Transverse colon (tissue), 4 donors: ENCODE measurements around the gene CPLX1. TPM values are rescaled to one million over a fixed set of nuclear protein-coding genes. Genes with fewer than 3 reads are reported as not detected.

Source experiments
- DNase-seq: peaks from one replicate; pipeline ENCODE4 v3.0.0-alpha.2; 2019
- H3K27ac ChIP-seq, 4 donors: fragments of 200-600 bp; sonication (generic); 2 replicates each; pipeline ENCODE4 v1.5.1; 2016 to 2018; ENCODE audit warnings: inconsistent platforms in 4 of 4
- H3K27me3 ChIP-seq: fragments of 200-600 bp; sonication (generic); 2 replicates; pipeline ENCODE4 v1.5.1; 2017; ENCODE audit warnings: inconsistent platforms
- H3K36me3 ChIP-seq, 4 donors: fragments of 200-600 bp; sonication (generic); 2 replicates each; pipeline ENCODE4 v1.5.1; 2017 to 2019; ENCODE audit warnings: inconsistent platforms in 4 of 4
- H3K4me1 ChIP-seq, 4 donors: fragments of 200-600 bp; sonication (generic); 2 replicates each; pipeline ENCODE4 v1.5.1; 2017 to 2020; ENCODE audit warnings: inconsistent platforms in 4 of 4
- H3K4me3 ChIP-seq, 4 donors: fragments of 200-600 bp; sonication (generic); 1 replicate in 1 of 4; 2 replicates in 3 of 4; pipeline versions ENCODE4 v1.5.1 to v1.6.1; 2017 to 2019; ENCODE audit warnings: inconsistent platforms in 4 of 4
- H3K9me3 ChIP-seq, 2 donors: fragments of 200-600 bp; sonication (generic); 2 replicates each; pipeline ENCODE4 v1.5.1; 2017 to 2019; ENCODE audit warnings: inconsistent platforms in 2 of 2
- CTCF ChIP-seq, 5 experiments: fragments of 200-600 bp in 3 of 5; fragments of 450-650 bp in 2 of 5; sonication (generic) in 3 of 5; IDR thresholded peaks; 1 replicate in 2 of 5; 2 replicates in 3 of 5; pipeline ENCODE4 v1.5.1; 2016 to 2017; ENCODE audit warnings: antibody characterized with exemption in 5 of 5, inconsistent platforms in 3 of 5, mild to moderate bottlenecking in 2 of 5, moderate library complexity in 1 of 5
- EP300 ChIP-seq: sonication (generic); formaldehyde crosslinking; IDR thresholded peaks from one replicate; pipeline ENCODE4 v1.6.1; 2017; ENCODE audit warnings: antibody characterized with exemption, low read depth
- POLR2A ChIP-seq: fragments of 450-650 bp; IDR thresholded peaks from one replicate; pipeline ENCODE4 v1.6.1; 2016; ENCODE audit warnings: antibody characterized with exemption, mild to moderate bottlenecking, moderate library complexity
- POLR2AphosphoS5 ChIP-seq, 3 donors: sonication (generic); formaldehyde crosslinking; IDR thresholded peaks; one replicate each; pipeline ENCODE4 v1.6.1; 2016; ENCODE audit warnings: antibody characterized with exemption in 3 of 3
- WGBS, 2 donors: methylation state at CpG; one replicate each; pipeline ENCODE4 v1.1.5; 2018; ENCODE audit warnings: low coverage in 1 of 2; 5-methylcytosine and 5-hydroxymethylcytosine counted together
- in situ Hi-C, 4 donors: fragments of 200-750 bp; cut with MboI; loops; one replicate each; pipeline versions ENCODE4 v1.15.0 to v1.15.1; 2017; ENCODE audit warnings: low sequenced_read_pairs in 3 of 4, low pct_ligation_motif_present in 1 of 4, low pct_unique_long_range_greater_than_20kb in 1 of 4
- intact Hi-C: fragments of 100-400 bp; cut with DNase I; formaldehyde crosslinking; loops from one replicate; pipeline ENCODE4 v1.15.1; 2023; ENCODE audit warnings: low total_unique reads
- total RNA-seq, 4 donors: library from RNA; depleted of rRNA; stranded (reverse); fragments of >200 nt; gene quantifications; one replicate each; pipeline ENCODE4 v1.1.0, GENCODE V29; 2016

Gene CPLX1
- total RNA-seq, 4 donors from 2014 or later: 0.32 to 3.7 (median 0.41) TPM; not detected in 1

DNA sequence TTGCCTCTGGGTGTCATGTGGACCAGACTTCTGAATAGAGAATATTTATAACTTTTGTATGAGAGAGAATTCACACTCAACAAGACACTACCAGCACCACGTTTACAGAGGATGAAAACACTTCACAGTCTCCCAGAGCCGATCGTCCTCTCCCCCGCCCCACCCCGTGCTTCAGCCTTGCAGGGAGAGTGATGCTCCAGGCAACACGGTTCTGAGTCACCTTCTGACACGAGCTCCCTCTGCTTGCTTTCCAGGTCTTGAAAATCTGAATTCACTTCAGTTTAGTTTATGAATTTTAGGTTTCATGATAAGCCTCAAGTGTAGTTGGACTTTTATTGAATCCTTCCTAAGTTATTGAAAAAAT lies 59.8 kb downstream of the CPLX1 start:
- in situ Hi-C loops (no loop called here), intact Hi-C loops (no loop called here)
- no peak for TF ChIP-seq POLR2AphosphoS5 (IDR thresholded peaks at IDR 0.05)
- no peak for TF ChIP-seq POLR2A
- TF ChIP-seq EP300: no peak
- no peak for TF ChIP-seq CTCF (IDR thresholded peaks at IDR 0.05)
- H3K4me3 ChIP-seq: no peak overlapping the region
- peaks cover 0 to 28% (median 8%) of the 10 kb centered on the region in 4 donors for H3K36me3 ChIP-seq
- no peaks in the 10 kb centered on the region for H3K9me3 ChIP-seq
- WGBS, 2 donors: 70 to 77% methylated on average over 3 to 7 of the region's 7 CpGs
- no peaks in the 10 kb centered on the region for H3K4me1 ChIP-seq
- DNase-seq: no peak
- no peaks in the 10 kb centered on the region for H3K27me3 ChIP-seq
- no peak overlapping the region for H3K27ac ChIP-seq

- peaks cover 0 to 30% (median 12%) of the 10 kb centered on the region in 4 donors for H3K36me3 ChIP-seq
- intact Hi-C loops (no loop called here), in situ Hi-C loops (no loop called here)
- no peaks in the 10 kb centered on the region for H3K9me3 ChIP-seq
- no peak for TF ChIP-seq POLR2AphosphoS5 (IDR thresholded peaks at IDR 0.05)
- no peak for TF ChIP-seq POLR2A
- TF ChIP-seq EP300: no peak
- no peak for TF ChIP-seq CTCF (IDR thresholded peaks at IDR 0.05)
- H3K27me3 ChIP-seq: no peaks in the 10 kb centered on the region
- WGBS, 2 donors: 80% methylated on average over 16 of the region's 16 CpGs; no CpG with 5 or more reads in 1 of the 2 donors
- no peak overlapping the region for H3K27ac ChIP-seq
- H3K4me3 ChIP-seq: no peak overlapping the region
- no peak for DNase-seq
- H3K4me1 ChIP-seq: no peaks in the 10 kb centered on the region
Measured at GRCh38 chr4:764405-765169, 61.3 kb downstream of the CPLX1 start.

DNA sequence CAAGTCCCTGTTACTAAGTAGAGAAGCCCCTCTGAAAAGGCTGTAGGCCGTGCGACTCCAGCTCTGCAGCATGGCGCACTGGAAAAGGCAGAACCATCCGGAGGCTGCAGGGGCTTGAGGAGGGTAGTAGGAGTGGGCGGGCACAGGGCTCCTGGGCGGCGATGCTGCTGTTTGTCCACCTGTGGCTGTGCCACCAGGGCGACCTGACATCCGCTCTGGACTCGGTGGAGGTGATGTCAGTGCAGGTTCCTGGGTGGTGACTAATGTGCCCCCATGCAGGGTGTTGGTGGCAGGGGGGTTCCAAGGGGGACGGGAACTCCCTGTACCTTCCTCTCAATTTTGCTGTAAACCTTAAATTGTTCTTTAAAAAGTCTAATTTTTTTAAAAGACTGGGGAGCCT lies 62.0 kb downstream of the CPLX1 start:
- peaks cover 0 to 30% (median 12%) of the 10 kb centered on the region in 4 donors for H3K36me3 ChIP-seq
- intact Hi-C loops: no loop called here
- H3K9me3 ChIP-seq: no peaks in the 10 kb centered on the region
- no peak overlapping the region for H3K27ac ChIP-seq
- 92 to 98% methylated on average over 8 to 11 of the region's 11 CpGs for WGBS, 2 donors
- in situ Hi-C loops: no loop called here
- H3K4me3 ChIP-seq: no peak overlapping the region
- no peaks in the 10 kb centered on the region for H3K27me3 ChIP-seq
- TF ChIP-seq POLR2A (no peak), POLR2AphosphoS5 (IDR thresholded peaks at IDR 0.05) (no peak), EP300 (no peak), CTCF (IDR thresholded peaks at IDR 0.05) (no peak)
- DNase-seq: no peak
- no peaks in the 10 kb centered on the region for H3K4me1 ChIP-seq

DNA sequence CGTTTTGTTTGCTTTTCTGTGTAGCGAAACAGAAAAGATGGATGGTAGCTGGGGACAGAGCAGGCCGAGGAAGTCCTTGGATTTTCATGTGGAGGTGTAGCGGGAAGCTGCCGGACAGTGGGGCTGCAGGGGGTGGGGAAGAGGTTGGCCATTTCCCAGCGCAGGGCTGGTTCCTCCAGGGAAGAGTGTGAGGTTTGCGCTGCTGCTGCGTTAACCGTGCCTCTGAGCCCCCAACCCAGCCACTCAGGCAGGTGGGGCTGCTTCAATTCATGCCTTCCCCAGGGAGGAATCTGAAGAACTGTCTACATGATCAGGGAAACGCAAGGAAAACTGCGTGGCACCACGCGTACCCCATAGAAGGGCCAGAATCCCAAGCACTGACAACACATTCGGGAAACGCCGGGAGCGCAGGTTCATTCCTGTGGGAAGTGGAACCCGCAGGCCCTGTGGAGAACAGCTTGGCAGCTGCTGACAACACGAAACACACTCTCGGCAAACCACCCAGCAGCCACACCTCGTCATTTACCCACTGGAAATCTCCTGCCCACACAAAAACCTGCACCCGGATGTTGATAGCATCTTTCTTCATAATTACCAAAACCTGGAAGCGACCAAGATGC lies 62.6 kb downstream of the CPLX1 start:
- H3K36me3 ChIP-seq: peaks cover 0 to 30% (median 10%) of the 10 kb centered on the region in 4 donors
- H3K4me3 ChIP-seq: no peak overlapping the region
- no peaks in the 10 kb centered on the region for H3K27me3 ChIP-seq
- DNase-seq: no peak
- in situ Hi-C loops (no loop called here), intact Hi-C loops (no loop called here)
- TF ChIP-seq EP300 (no peak), CTCF (IDR thresholded peaks at IDR 0.05) (no peak), POLR2AphosphoS5 (IDR thresholded peaks at IDR 0.05) (no peak), POLR2A (no peak)
- H3K27ac ChIP-seq: no peak overlapping the region
- no peaks in the 10 kb centered on the region for H3K4me1 ChIP-seq
- WGBS, 2 donors: 95 to 100% methylated on average over 1 to 23 of the region's 23 CpGs
- no peaks in the 10 kb centered on the region for H3K9me3 ChIP-seq
